Heart right ventricle (tissue), 16 donors: ENCODE data around the gene C19orf12. TPM values are rescaled to one million over a fixed set of nuclear protein-coding genes. Genes with fewer than 3 reads are reported as not detected.

Experiments
- ATAC-seq, 8 donors: fragments of 200-7000 bp; cut with Tn5 transposase; one replicate each; pipeline ENCODE4 v1.9.1; 2020; ENCODE audit warnings: mild to moderate bottlenecking in 8 of 8, moderate library complexity in 8 of 8, moderate number of reproducible peaks in 1 of 8
- DNase-seq, 2 donors: peaks; one replicate each; pipeline ENCODE4 v3.0.0-alpha.2; 2020
- H3K27ac ChIP-seq, 10 donors: fragments of 200-600 bp; sonication (generic) in 2 of 10; one replicate each; pipeline versions ENCODE4 v1.5.0 to v1.8.0; 2020 to 2022; ENCODE audit warnings: mild to moderate bottlenecking in 3 of 10
- H3K27me3 ChIP-seq, 7 donors: fragments of 200-600 bp; one replicate each; pipeline ENCODE4 v1.8.0; 2021 to 2022; ENCODE audit warnings: mild to moderate bottlenecking in 2 of 7
- H3K36me3 ChIP-seq, 9 donors: fragments of 200-600 bp; sonication (generic) in 1 of 9; one replicate each; pipeline versions ENCODE4 v1.5.0 to v1.8.0; 2020 to 2022; ENCODE audit warnings: mild to moderate bottlenecking in 2 of 9
- H3K4me1 ChIP-seq, 9 donors: fragments of 200-600 bp; sonication (generic) in 1 of 9; one replicate each; pipeline versions ENCODE4 v1.5.0 to v1.8.0; 2020 to 2022; ENCODE audit warnings: mild to moderate bottlenecking in 4 of 9
- H3K4me3 ChIP-seq, 10 donors: fragments of 200-600 bp; sonication (generic) in 2 of 10; one replicate each; pipeline versions ENCODE4 v1.5.0 to v1.8.0; 2020 to 2022; ENCODE audit warnings: mild to moderate bottlenecking in 7 of 10, moderate library complexity in 2 of 10
- H3K9me3 ChIP-seq, 11 donors: fragments of 200-600 bp in 10 of 11; sonication (generic) in 2 of 11; one replicate each; pipeline versions ENCODE4 v1.5.0 to v1.8.0; 2013 to 2022; ENCODE audit warnings: mild to moderate bottlenecking in 2 of 11, control low read depth in 1 of 11, moderate library complexity in 1 of 11
- CTCF ChIP-seq, 9 donors: fragments of 200-600 bp; sonication (generic) in 2 of 9; IDR thresholded peaks; one replicate each; pipeline versions ENCODE4 v1.5.0 to v1.8.0; 2021 to 2022; ENCODE audit warnings: antibody characterized with exemption in 9 of 9, mild to moderate bottlenecking in 5 of 9, moderate library complexity in 1 of 9
- WGBS, 2 donors: extraction: QIAGEN DNeasy Blood & Tissue Kit; methylation state at CpG; one replicate each; pipeline ENCODE4 v1.1.7; 2013; ENCODE audit warnings: inconsistent platforms in 1 of 2; 5-methylcytosine and 5-hydroxymethylcytosine counted together
- intact Hi-C, 10 donors: fragments of 100-400 bp; cut with DNase I; formaldehyde crosslinking; loops; one replicate each; pipeline versions ENCODE4 v1.11.1 to v1.14.2; 2022
- polyA plus RNA-seq, 2 donors: library from polyadenylated mRNA; stranded (reverse); fragments of 200-250 nt; gene quantifications; one replicate each; pipeline ENCODE4 v1.2.3, GENCODE V29; 2013
- total RNA-seq, 10 donors: library from RNA; stranded (reverse); fragmentation: NEBNext Ultra II Directional in 3 of 10; extraction: Animal tissue kit (Norgen Biotek cat#: 25700) in 3 of 10; gene quantifications; one replicate each; pipeline versions ENCODE4 v1.2.1 to v1.2.4, GENCODE V29; 2021 to 2023
- donor health status: Arrhythmogenic right ventricular cardiomyopathy.
- donor health status: ischemic (EF 13 %, LVEDD 7.1; RV severe dilation, severe dysfunction).
- donor health status: healthy with polysubstance abuse.
- donor health status: DM: no; HTN: yes; CAD: no.
- donor health status: DM: no; HTN: no; CAD: no.
- donor health status: ischemic (EF 25% LVEDD 6.9; RV normal size, moderate dysfunction).
- donor health status: ischemic (EF 25% LVEDD 5.7; RV mildly dilated, moderate dysfunction).
- donor health status: healthy.
- donor health status: DM: yes; HTN: yes; CAD: no.
- donor health status: Ischemic cardiomyopathy.
- donor health status: ischemic (EF 35%, LVEDD 5.7; RV mildly dilated, moderate dysfunction).
- donor health status: nonischemic (EF 11% LVEDD 7.7; RV severe dilation, severe dysfunction).
- donor health status: DM: yes; HTN: yes; CAD: no.
- donor health status: PGD.
- donor health status: ischemic (EF 29% LVEDD 5.4; RV normal size, mild dysfunction).
- donor health status: nonischemic (EF 23%, LVEDD 6.1; RV moderate dilation, normal function).

Gene C19orf12
- total and polyA plus RNA-seq, 12 donors: 26.7 to 83.3 (median 38.3) TPM

DNA sequence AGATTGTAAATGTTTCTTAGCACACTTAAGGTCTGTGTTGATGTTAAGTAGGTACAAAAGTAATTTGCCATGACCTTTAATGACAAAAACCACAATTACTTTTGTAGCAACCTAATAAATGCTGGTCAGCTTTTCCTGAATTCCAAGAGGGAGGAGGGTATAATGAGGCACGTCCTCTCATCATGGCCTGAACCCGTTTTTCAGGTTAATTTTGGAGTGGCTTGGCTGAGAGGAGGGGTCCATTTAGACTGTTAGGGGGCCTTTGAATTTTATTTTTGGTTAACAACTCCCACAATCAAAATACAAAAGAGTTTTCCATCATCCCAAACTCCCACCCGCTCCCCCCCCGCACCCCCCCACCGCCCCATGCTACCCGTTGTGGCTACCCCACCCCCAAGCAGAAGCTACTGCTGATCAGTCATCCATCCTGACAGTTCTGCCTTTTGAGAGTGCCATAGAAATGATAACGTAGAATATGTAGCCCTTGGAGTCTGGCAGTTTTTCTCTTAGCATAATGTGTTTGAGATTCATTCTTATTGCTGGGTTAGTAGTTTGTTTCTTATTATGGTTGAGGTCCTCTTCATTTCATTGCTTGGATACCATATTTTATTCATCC is 64.2 kb downstream of the C19orf12 start:
- H3K4me1 ChIP-seq: peaks cover 0 to 8% (median 6%) of the 10 kb centered on the region in 9 donors
- H3K4me3 ChIP-seq: no peak overlapping the region
- no peaks in the 10 kb centered on the region for H3K36me3 ChIP-seq
- TF ChIP-seq CTCF (IDR thresholded peaks at IDR 0.05): no peak
- H3K27me3 ChIP-seq: no peaks in the 10 kb centered on the region
- peaks cover 0 to 7% (median 0%) of the 10 kb centered on the region in 11 donors for H3K9me3 ChIP-seq
- WGBS, 2 donors: 65 to 73% methylated on average over 7 of the region's 7 CpGs
- no peak overlapping the region for H3K27ac ChIP-seq
- intact Hi-C loops: no loop called here
- ATAC-seq (no peak), DNase-seq (no peak)

Other genes starting within 250 kb of the C19orf12 start
- not detected for gene VSTM2B, start 189.3 kb downstream of the C19orf12 start, total RNA-seq
- not detected for gene VSTM2B, start 189.3 kb downstream of the C19orf12 start, polyA plus RNA-seq
- gene POP4, start 109.0 kb downstream of the C19orf12 start, total RNA-seq: 10 to 100 TPM; 46.6 to 61.2 (median 51.7) TPM
- 100 to 1,000 TPM in 1 of 2 donors, 10 to 100 TPM in 1; 49.4 to 108 TPM for gene POP4, start 109.0 kb downstream of the C19orf12 start, polyA plus RNA-seq
- gene PLEKHF1, start 49.8 kb downstream of the C19orf12 start, total RNA-seq: 10 to 100 TPM in 9 of 10 donors, 1 to 10 TPM in 1; 7.0 to 38.8 (median 16.5) TPM
- 10 to 100 TPM; 38.8 to 47.9 TPM for gene PLEKHF1, start 49.8 kb downstream of the C19orf12 start, polyA plus RNA-seq
- gene CCNE1, start 96.7 kb upstream of the C19orf12 start, total RNA-seq: 1 to 10 TPM; 1.4 to 4.0 (median 2.7) TPM
- gene CCNE1, start 96.7 kb upstream of the C19orf12 start, polyA plus RNA-seq: 1 to 10 TPM; 1.8 to 2.1 TPM
- 10 to 100 TPM; 39.6 to 47.7 (median 42.8) TPM for gene URI1, start 227.0 kb upstream of the C19orf12 start, total RNA-seq
- 10 to 100 TPM; 10.2 to 23.5 TPM for gene URI1, start 227.0 kb upstream of the C19orf12 start, polyA plus RNA-seq